ENCODE data around the gene WWOX.

Gene WWOX

GRCh38 chr16:78364556-78364880 lies 265.1 kb downstream of the WWOX start:
- TF ChIP-seq POLR2AphosphoS5 (IDR thresholded peaks at IDR 0.05; ENCODE audit: low read depth, low read length) (no peak), TAF1 (IDR thresholded peaks at IDR 0.05; ENCODE audit: borderline replicate concordance, insufficient read depth, low read length) (no peak), SIN3A (IDR thresholded peaks at IDR 0.05; ENCODE audit: borderline replicate concordance, insufficient read depth, low read length) (no peak), REST (IDR thresholded peaks at IDR 0.05; ENCODE audit: insufficient read depth in 1 of 2, low read depth in 2 of 2, low read length in 2 of 2) (no peak), FOXP2 (optimal IDR thresholded peaks at IDR 0.05; ENCODE audit: borderline replicate concordance, extremely low read depth, extremely low read length, insufficient read depth) (no peak)

- no peak for TF ChIP-seq POLR2AphosphoS5 (IDR thresholded peaks at IDR 0.05; ENCODE audit: low read depth, low read length)
- no peak for TF ChIP-seq REST (IDR thresholded peaks at IDR 0.05; ENCODE audit: insufficient read depth in 1 of 2, low read depth in 2 of 2, low read length in 2 of 2)
- TF ChIP-seq FOXP2 (optimal IDR thresholded peaks at IDR 0.05; ENCODE audit: borderline replicate concordance, extremely low read depth, extremely low read length, insufficient read depth) = no peak
- no peak for TF ChIP-seq TAF1 (IDR thresholded peaks at IDR 0.05; ENCODE audit: borderline replicate concordance, insufficient read depth, low read length)
- TF ChIP-seq SIN3A (IDR thresholded peaks at IDR 0.05; ENCODE audit: borderline replicate concordance, insufficient read depth, low read length) = no peak
Measured at GRCh38 chr16:78365366-78365765, 265.9 kb downstream of the WWOX start.

DNA sequence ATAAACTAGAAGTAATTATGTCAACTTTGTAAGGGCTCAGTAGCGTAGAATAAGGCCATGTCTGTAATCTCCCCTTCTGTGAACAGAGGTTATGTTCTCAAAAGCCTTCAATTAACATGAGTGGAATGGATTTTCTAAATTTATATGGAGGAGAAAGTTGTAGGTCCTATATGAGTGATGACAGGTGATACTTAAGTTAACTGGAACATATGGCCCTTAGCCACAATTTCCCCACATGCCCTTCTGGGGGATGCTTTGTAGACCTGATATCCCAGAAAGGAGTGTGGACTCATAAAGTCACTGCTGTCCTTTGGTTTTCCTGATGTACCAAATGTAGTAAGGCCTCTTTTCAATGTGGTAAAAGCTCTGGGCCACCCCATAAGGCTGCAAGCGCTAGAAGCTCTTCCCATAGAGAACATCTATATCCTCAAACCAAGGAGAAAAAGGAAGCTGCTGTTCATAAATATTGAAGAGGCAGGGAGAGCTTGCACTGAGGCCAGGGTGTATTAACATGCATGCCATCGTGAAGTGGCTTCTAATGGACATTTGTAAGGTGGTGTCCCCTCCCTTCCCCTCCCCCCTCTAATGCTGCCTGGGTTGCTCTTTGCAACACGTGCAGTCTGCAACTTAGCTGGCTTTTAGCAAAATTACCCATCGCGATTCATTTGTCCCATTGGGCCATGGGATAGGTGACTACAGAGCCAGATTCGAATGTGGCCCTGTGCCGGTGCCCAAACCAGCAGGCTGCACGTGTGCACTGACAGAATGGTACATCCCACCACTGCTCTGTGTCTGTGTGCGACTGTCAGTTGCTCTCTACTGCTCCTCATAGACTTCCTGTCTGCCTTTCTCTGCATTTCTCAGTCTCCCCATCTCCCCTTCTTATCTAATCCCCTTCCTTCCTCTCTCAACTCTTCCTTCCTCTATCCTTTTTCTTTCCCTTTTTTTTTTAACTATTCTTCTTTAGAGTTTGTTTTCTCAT lies 269.0 kb downstream of the WWOX start:
- TF ChIP-seq TAF1 (IDR thresholded peaks at IDR 0.05; ENCODE audit: borderline replicate concordance, insufficient read depth, low read length) = no peak
- no peak for TF ChIP-seq REST (IDR thresholded peaks at IDR 0.05; ENCODE audit: insufficient read depth in 1 of 2, low read depth in 2 of 2, low read length in 2 of 2)
- TF ChIP-seq POLR2AphosphoS5 (IDR thresholded peaks at IDR 0.05; ENCODE audit: low read depth, low read length) = no peak

GRCh38 chr16:78372277-78372676 lies 272.8 kb downstream of the WWOX start:
- no peak for TF ChIP-seq FOXP2 (optimal IDR thresholded peaks at IDR 0.05; ENCODE audit: borderline replicate concordance, extremely low read depth, extremely low read length, insufficient read depth)
- TF ChIP-seq SIN3A (IDR thresholded peaks at IDR 0.05; ENCODE audit: borderline replicate concordance, insufficient read depth, low read length) = no peak
- TF ChIP-seq TAF1 (IDR thresholded peaks at IDR 0.05; ENCODE audit: borderline replicate concordance, insufficient read depth, low read length) = no peak
- no peak for TF ChIP-seq REST (IDR thresholded peaks at IDR 0.05; ENCODE audit: insufficient read depth in 1 of 2, low read depth in 2 of 2, low read length in 2 of 2)
- TF ChIP-seq POLR2AphosphoS5 (IDR thresholded peaks at IDR 0.05; ENCODE audit: low read depth, low read length) = no peak
